Muscle of leg (tissue), 16 donors: ENCODE measurements around the gene ATP10D. TPM values are rescaled to one million over a fixed set of nuclear protein-coding genes. Genes with fewer than 3 reads are reported as not detected.

Source experiments
- DNase-seq: peaks from one replicate; pipeline ENCODE4 v3.0.0; 2013
- H3K27ac ChIP-seq: one replicate; pipeline ENCODE4 v1.5.1; 2013; ENCODE audit warnings: mild to moderate bottlenecking, low read length, control low read depth
- H3K27me3 ChIP-seq: one replicate; pipeline ENCODE4 v1.6.1; 2013; ENCODE audit warnings: low read length; ENCODE audit not compliant: control insufficient read depth, insufficient read depth
- H3K36me3 ChIP-seq: one replicate; pipeline ENCODE4 v1.6.1; 2013; ENCODE audit warnings: low read length; ENCODE audit not compliant: control insufficient read depth, insufficient read depth
- H3K4me1 ChIP-seq: one replicate; pipeline ENCODE4 v1.6.1; 2013; ENCODE audit warnings: low read length; ENCODE audit not compliant: control insufficient read depth, insufficient read depth
- H3K4me3 ChIP-seq: one replicate; pipeline ENCODE4 v1.5.1; 2013; ENCODE audit warnings: low read length, control low read depth
- H3K9me3 ChIP-seq: replicated peaks from 2 replicates; pipeline ENCODE4 v1.6.1; 2013; ENCODE audit warnings: low read depth, low read length; ENCODE audit not compliant: control insufficient read depth
- WGBS: methylation state at CpG from one replicate; pipeline ENCODE4 v1.1.5; 2013; ENCODE audit warnings: missing lambda C conversion rate; ENCODE audit not compliant: insufficient coverage; 5-methylcytosine and 5-hydroxymethylcytosine counted together
- long read RNA-seq, 11 donors: transcript quantifications; one replicate each; lab custom pipeline, GENCODE V29; 2026
- polyA plus RNA-seq, 8 donors: library from polyadenylated mRNA; unstranded; fragments of 120-200 nt; gene quantifications; one replicate each; pipeline versions ENCODE4 v1.2.1 to v1.2.3, GENCODE V29; 2013; ENCODE audit warnings: inconsistent platforms in 1 of 8, low replicate concordance in 1 of 8; ENCODE audit not compliant: insufficient read length in 8 of 8, insufficient read depth in 1 of 8
- total RNA-seq: library from RNA; stranded (reverse); fragments of 120-200 nt; gene quantifications from one replicate; pipeline ENCODE4 v1.2.4, GENCODE V29; 2013

Gene ATP10D
- total RNA-seq (17.1 TPM), polyA plus RNA-seq (10 to 100 TPM in 5 of 8 donors, 1 to 10 TPM in 3; 8.3 to 15.6 (median 10.7) TPM)
- long read RNA-seq, donor 1 = 0 reads
- long read RNA-seq, donor 2 = 0 reads
- long read RNA-seq, donor 3, full-length matches to known transcripts = 2 of 2 reads
- long read RNA-seq, donor 3, partial matches to known transcripts = 0 of 2 reads
- long read RNA-seq, donor 3, other reads (novel, unspliced or antisense) = 0 of 2 reads
- long read RNA-seq, donor 4, partial matches to known transcripts = 0 of 1 reads
- long read RNA-seq, donor 4, other reads (novel, unspliced or antisense) = 0 of 1 reads
- long read RNA-seq, donor 5 = 0 reads
- long read RNA-seq, donor 6 = 0 reads
- long read RNA-seq, donor 7, partial matches to known transcripts = 0 of 1 reads
- long read RNA-seq, donor 7, other reads (novel, unspliced or antisense) = 0 of 1 reads
- long read RNA-seq, donor 8, partial matches to known transcripts = 0 of 1 reads
- long read RNA-seq, donor 8, other reads (novel, unspliced or antisense) = 0 of 1 reads
- long read RNA-seq, donor 9, partial matches to known transcripts = 0 of 1 reads
- long read RNA-seq, donor 9, other reads (novel, unspliced or antisense) = 0 of 1 reads
- long read RNA-seq, donor 10, partial matches to known transcripts = 0 of 1 reads
- long read RNA-seq, donor 10, other reads (novel, unspliced or antisense) = 0 of 1 reads
- long read RNA-seq, donor 11 = 0 reads

DNA sequence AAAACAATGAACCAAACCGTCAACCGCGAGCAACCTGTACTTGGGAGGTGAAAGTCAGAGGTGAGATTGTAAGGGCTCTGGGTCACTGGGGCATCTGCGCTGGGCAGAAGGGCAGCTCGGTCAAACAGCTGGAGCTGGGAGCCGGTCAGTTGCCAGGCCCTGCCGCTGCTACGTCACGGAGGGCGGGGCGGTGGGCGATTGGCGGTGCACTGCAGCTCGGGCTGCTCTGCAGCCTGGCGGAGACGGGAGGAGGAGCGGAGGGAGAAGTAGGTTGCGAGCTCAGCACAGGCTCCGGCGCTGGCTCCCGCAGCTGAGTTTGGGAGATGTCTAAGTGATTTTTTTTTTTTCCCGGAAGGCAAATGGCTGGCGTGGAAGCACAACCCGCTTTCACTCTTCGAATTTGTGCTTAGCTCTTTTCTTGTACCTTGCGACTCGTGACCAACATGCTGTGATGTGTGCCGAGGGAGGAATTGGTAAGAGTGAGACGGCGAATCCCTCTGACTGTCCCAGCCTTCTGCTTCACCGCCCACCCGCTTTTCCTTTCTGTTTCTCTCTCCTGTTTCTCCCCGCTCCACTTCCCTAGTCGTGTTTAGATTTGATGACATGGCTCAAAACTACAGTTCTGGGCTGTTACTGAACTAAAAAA lies at the start of gene ATP10D:
Gene ATP10D, plus strand, starts transcription at position 229 of the 646 bp plus-strand sequence. CDS start 27,266 bp downstream, outside the sequence.
- Histone ChIP-seq H3K27me3 (no peaks in the 10 kb centered on the region), H3K9me3 (no peaks in the 10 kb centered on the region), H3K36me3 (no peaks in the 10 kb centered on the region), H3K27ac (peak within 1 kb of the TSS; percentile 97), H3K4me1 (peaks cover 3% of the 10 kb centered on the region), H3K4me3 (peak within 1 kb of the TSS; percentile 75)
- DNase-seq = peak; percentile 98
- WGBS = under 1% methylated on average over 22 of the region's 34 CpGs

DNA sequence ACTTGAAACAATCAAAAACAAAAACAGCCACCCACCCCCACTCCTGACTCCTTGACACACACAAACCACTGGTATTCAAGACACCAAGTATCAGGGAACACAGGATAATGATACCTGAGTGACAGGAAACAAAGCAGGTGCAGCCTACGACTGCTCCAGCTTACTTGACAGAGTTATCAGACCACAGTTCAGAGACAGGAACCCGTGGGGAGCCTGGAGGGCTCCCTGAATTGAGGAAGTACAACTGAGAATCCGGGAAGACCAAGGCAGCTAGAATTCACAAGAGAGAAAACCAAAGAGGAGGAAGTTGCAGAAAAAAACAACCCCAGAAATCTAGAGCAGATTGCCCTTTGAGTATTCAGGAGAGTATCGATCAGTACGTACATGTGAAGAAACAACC lies 42.1 kb upstream of the ATP10D start:
- no peak overlapping the region for H3K27ac ChIP-seq
- no peaks in the 10 kb centered on the region for H3K27me3 ChIP-seq
- no peaks in the 10 kb centered on the region for H3K9me3 ChIP-seq
- H3K4me3 ChIP-seq = no peak overlapping the region
- DNase-seq = peak; percentile 49
- H3K36me3 ChIP-seq = no peaks in the 10 kb centered on the region
- no peaks in the 10 kb centered on the region for H3K4me1 ChIP-seq
- 100% methylated on average over 1 of the region's 5 CpGs for WGBS

DNA sequence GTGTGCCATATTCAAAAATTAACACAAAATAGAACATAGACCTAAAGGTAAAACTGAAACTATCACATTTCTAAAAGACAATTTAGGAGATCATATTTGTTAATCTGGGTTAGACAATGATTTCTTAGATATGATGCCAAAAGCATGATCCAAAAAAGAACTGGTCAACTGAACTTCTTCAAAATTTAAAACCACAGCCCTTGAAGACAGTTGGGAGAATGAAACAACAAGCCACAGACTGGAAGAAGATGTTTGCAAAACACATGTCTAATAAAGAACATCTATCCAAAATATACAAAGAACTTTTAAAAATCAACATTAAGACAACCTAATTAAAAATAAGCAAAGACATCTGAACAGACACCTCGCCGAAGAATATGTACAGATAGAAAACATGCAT lies 41.0 kb upstream of the ATP10D start:
- no peak overlapping the region for H3K4me3 ChIP-seq
- 100% methylated on average over 2 of the region's 2 CpGs for WGBS
- H3K27ac ChIP-seq = no peak overlapping the region
- H3K9me3 ChIP-seq = no peaks in the 10 kb centered on the region
- H3K27me3 ChIP-seq = no peaks in the 10 kb centered on the region
- H3K4me1 ChIP-seq = no peaks in the 10 kb centered on the region
- no peaks in the 10 kb centered on the region for H3K36me3 ChIP-seq
- DNase-seq = no peak

DNA sequence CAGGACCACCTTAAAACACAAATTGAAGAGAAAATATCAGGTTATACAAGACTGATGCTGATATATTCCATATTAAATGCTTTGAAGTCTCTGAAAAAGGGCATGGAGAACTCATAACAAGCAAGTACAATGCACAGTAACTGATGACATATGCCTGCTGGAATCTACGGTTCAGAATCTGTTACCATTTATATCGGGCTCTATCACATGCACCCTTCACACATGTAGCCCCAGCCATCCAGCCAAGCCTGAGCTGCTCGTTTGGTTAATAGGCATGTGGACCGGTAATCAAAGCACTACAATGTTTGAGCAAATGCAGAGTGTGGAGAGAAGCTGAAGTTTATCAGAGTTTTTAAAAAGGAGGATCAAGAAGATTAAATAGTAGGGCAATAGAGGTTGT lies 33.4 kb upstream of the ATP10D start:
- WGBS = 60% methylated on average over 1 of the region's 4 CpGs
- H3K27ac ChIP-seq = no peak overlapping the region
- DNase-seq = no peak
- H3K9me3 ChIP-seq = no peaks in the 10 kb centered on the region
- no peaks in the 10 kb centered on the region for H3K27me3 ChIP-seq
- H3K4me1 ChIP-seq = no peaks in the 10 kb centered on the region
- H3K4me3 ChIP-seq = no peak overlapping the region
- peaks cover 2% of the 10 kb centered on the region for H3K36me3 ChIP-seq

DNA sequence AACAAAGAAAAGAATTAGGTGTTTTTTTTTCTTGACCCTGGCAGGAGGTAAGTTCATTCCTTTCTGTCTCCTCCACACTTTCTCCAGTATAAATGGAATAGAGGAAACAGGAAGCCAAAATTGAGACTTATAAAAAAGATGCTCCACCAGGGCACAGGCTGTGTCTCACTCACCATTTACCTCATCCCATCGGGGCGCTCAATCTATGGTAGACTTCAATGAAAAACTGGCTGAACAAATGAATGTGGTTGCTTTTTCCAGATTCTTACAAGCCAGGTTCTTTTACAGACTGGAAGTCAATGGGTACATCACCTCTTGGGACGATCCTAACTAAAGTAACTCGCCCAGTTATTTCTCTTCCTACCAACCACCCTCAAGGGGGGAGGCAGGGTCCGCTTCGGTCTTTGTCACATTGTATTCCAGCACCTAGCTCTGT lies 22.3 kb upstream of the ATP10D start:
- Histone ChIP-seq H3K27me3 (no peaks in the 10 kb centered on the region), H3K27ac (no peak overlapping the region), H3K4me3 (peak overlapping the region; percentile 83), H3K4me1 (peaks cover 4% of the 10 kb centered on the region), H3K9me3 (no peaks in the 10 kb centered on the region), H3K36me3 (no peaks in the 10 kb centered on the region)
- no peak for DNase-seq
- no CpG with 5 or more reads among the region's 6 CpGs for WGBS

DNA sequence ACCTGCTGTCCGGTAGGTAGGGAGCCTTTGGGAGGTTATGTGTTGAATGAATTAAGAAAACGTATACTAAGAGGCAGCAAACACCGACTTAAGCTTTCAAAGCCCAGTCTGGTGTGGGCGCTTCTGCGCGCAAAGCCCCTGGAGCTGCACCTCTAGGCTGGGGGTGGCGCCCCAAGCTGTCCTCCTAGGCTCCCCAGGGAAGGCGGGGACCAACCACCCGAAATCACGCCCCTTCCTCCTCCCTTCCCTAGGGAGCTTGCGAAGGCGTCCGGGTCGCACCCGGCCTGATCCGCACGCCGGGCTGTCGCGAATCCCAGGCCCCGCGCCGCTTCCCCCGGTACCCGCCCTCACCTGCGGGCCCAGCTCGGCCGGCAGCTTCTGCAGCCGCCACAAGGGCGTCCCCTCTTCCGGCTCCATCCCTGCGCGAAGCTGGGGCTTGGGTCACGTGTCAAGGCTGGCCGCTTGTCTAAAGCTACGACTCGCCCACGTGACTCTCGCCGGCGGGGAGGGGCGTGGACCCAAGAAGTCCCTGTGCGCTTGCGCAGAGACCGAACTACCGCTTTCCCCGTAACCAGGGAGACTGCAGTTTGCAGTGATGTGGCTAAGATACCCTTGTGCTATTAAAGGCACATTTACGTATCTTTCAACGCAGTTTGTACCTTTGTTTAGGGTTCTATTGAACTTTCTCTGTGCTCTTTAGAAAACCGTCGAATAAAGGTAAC lies 21.7 kb upstream of the ATP10D start, which contains the start of gene COMMD8:
Gene COMMD8, minus strand, starts transcription at position 468 of the 722 bp plus-strand sequence. Its CDS starts 51 bp downstream, at position 417.
- Histone ChIP-seq H3K9me3 (no peaks in the 10 kb centered on the region), H3K4me1 (peaks cover 4% of the 10 kb centered on the region), H3K4me3 (peak within 1 kb of the TSS; percentile 83), H3K27me3 (no peaks in the 10 kb centered on the region), H3K36me3 (no peaks in the 10 kb centered on the region), H3K27ac (no peak within 1 kb of the TSS)
- 0% methylated on average over 36 of the region's 51 CpGs for WGBS
- DNase-seq = peak; percentile 98

DNA sequence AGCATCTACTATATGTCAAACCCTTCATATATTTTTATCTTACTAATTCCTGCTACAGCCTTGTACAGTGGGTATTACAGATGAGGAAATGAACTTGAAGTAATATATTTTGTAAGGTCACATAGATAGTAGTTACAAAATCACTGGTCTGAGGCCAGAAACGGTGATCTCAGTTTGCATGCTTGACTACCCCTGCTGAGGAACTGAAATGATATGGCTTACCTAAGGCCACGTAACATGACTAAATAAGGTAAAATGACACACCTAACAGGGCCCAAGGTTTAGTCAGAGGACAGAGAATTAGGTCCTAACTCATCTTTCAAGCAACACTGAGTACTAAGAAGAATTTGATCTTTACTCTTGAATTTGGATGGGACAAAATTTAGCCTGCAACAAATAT lies 20.1 kb upstream of the ATP10D start:
- Histone ChIP-seq H3K9me3 (no peaks in the 10 kb centered on the region), H3K27ac (no peak overlapping the region), H3K4me3 (no peak overlapping the region), H3K4me1 (peaks cover 4% of the 10 kb centered on the region), H3K36me3 (no peaks in the 10 kb centered on the region), H3K27me3 (no peaks in the 10 kb centered on the region)
- no peak for DNase-seq
- WGBS = no CpG with 5 or more reads among the region's 2 CpGs

DNA sequence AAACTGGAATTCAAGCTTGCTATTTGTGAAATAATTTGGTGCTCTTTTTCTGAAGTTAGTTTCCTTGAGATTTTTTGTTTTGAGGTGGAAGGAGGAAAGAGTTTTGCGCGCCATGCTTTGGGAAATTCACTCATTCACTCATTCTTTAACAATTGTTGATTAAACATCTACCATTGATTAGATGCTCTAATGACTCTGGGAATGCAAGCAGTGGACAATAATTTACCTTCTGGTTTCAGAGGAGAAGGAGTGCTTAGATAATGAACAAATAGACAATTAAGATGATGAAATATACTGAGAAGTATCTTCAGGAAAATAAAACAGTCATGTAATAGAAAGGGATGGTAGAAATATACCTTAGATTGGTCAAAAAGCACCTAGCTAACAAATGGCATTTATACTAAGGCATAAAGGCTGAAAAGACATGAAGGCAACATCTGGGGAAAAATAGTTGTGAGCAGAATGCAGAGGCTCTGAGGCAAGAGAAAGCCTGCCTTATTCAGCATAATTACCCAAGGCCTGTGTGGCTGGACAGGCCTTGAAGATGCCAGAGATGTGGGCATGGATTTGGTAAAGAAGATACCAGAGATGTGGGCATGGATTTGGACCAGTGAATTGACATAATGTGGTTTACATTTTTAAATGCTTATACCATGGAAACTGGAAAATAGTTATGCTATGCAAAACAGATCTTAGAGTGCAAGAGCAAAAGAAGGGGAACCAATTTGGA lies 18.9 kb upstream of the ATP10D start:
- no CpG with 5 or more reads among the region's 2 CpGs for WGBS
- Histone ChIP-seq H3K27ac (no peak overlapping the region), H3K27me3 (no peaks in the 10 kb centered on the region), H3K36me3 (no peaks in the 10 kb centered on the region), H3K4me1 (peaks cover 4% of the 10 kb centered on the region), H3K4me3 (no peak overlapping the region), H3K9me3 (no peaks in the 10 kb centered on the region)
- DNase-seq = no peak

DNA sequence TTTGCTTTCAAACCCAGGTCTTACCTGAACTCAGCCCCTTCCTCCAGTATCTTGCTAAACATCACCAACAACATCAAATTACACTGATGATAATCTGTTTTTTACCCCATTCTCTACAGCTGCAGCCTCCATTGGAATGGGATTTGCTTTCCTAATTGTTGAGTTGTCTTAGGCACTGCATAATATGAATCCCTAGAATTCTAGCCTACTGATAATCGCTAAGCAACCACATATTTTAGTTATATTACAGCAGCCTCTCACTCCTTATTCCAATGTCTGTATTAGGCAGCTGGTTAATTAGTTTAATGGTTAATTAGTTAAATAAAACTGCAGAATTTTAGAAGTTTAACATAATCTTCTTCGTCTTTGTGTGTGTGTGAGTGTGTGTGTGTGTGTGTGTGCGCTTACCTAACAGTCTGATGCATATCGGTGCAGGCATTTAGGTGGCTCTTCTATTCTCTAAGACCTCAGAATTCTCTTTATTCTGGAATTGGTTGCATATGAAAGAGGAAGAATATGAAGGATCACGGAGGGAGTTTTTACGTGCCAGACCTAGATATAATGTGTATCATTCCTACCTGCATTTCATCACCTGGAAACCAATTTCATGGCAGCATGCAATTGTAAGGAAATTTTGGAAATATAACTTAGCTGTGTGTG lies 16.2 kb upstream of the ATP10D start:
- Histone ChIP-seq H3K4me1 (no peaks in the 10 kb centered on the region), H3K36me3 (no peaks in the 10 kb centered on the region), H3K4me3 (no peak overlapping the region), H3K9me3 (no peaks in the 10 kb centered on the region), H3K27me3 (no peaks in the 10 kb centered on the region), H3K27ac (no peak overlapping the region)
- WGBS = no CpG with 5 or more reads among the region's 6 CpGs
- DNase-seq = no peak
